ENCODE measurements around the gene SLC29A4. TPM values are rescaled to one million over a fixed set of nuclear protein-coding genes. Genes with fewer than 3 reads are reported as not detected.
"Not testable (repeated sequence)": the region's sequence is repeated elsewhere in the genome, so short reads cannot be mapped to it uniquely, and the experiment has no call there.

The SLC29A4 gene
- total and polyA plus RNA-seq, 10 donors = 0.33 to 2.9 (median 2.2) TPM

DNA sequence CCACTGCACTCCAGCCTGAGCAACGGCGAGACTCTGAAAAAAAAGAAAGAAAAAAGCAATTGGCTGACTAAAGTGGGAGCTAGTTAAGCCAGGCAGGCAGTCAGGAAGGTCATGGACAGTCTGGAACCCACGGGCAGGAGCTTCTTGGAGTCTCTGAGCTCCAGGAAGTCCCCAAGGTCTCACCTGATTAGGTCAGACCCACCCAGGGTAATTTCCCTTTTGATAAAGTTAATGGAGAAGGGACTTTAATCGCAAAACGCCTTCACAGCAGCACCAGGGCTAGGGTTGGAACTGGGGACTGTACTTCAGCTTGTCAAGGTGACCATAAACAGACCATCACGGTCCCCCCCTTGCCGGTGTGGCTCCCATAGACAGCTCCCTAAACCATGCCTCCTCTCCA lies 6.6 kb downstream of the SLC29A4 start:
- peaks cover 0 to 4% (median 2%) of the 10 kb centered on the region in 8 donors for H3K9me3 ChIP-seq
- no peak for TF ChIP-seq POLR2AphosphoS5 (IDR thresholded peaks at IDR 0.05)
- no peak overlapping the region for H3K4me3 ChIP-seq
- intact Hi-C loops (cut with DNase I; ENCODE audit: low total_unique reads) = no loop called here
- H3K36me3 ChIP-seq = no peaks in the 10 kb centered on the region
- no peak for DNase-seq
- WGBS, 5 donors = 61 to 83% (median 69%) methylated on average over 7 of the region's 7 CpGs
- no peaks in the 10 kb centered on the region for H3K4me1 ChIP-seq
- peaks cover 0 to 13% (median 4%) of the 10 kb centered on the region in 7 donors for H3K27me3 ChIP-seq (replicated peaks in 1 of 7)
- no peak overlapping the region for H3K27ac ChIP-seq

DNA sequence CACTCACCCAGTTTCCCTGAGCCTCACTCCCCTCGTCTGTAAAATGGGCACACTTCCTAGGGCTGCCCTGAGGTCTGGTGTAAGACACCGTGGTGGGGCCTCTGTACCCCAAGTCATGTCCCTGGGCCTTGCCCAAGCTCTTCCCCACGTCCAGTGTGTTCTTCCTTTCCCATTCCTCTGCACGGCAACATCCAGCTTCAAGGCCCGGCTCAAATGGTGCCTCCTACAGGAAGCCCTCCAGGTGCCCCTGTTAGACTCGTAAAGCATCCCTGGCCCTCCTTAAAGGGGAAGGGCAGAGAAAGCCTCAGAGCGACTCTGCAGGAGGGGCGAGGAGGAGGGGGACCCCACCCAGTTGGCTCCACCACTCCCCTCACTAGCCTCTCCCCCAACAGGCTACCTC lies 8.6 kb downstream of the SLC29A4 start:
- intact Hi-C loops (cut with DNase I; ENCODE audit: low total_unique reads) = no loop called here

DNA sequence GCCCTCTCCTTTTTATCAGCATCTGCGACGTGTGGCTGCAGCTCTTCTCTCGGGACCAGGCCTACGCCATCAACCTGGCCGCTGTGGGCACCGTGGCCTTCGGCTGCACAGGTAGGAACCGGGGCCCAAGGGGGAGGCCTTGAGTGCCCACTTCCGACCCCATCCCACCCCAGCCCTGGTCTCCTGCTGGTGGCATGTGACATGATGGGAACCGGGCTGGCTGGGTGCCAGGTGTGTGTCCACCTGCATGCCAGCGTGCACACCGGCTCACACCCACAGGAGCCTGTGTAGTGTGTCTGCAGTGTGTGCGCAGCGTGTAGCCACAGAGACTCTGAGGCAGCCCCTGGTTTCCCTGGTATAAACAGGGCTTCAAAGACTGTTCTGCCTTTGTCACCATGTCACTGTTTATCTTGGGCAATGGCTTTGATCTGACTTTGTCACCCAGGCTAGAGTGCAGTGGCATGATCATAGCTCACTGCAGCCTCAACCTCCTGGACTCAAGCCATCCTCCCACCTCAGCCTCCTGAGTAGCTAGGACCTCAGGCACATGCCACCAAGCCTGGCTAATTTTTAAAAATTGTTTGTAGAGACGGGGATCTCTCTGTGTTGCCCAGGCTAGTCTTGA lies 9.1 kb downstream of the SLC29A4 start:
- intact Hi-C loops (cut with DNase I; ENCODE audit: low total_unique reads) = not testable (repeated sequence)
- peak; percentile 69 for DNase-seq
- WGBS, 5 donors = 69 to 88% (median 87%) methylated on average over 3 to 15 of the region's 15 CpGs

More for the DNA sequence above, 8.6 kb downstream of the SLC29A4 start:
- H3K4me1 ChIP-seq = peaks cover 0 to 3% (median 0%) of the 10 kb centered on the region in 6 donors
- no peaks in the 10 kb centered on the region for H3K36me3 ChIP-seq
- DNase-seq = no peak
- WGBS, 5 donors = 80 to 92% (median 83%) methylated on average over 7 to 8 of the region's 8 CpGs
- no peak overlapping the region for H3K27ac ChIP-seq
- no peak overlapping the region for H3K4me3 ChIP-seq
- TF ChIP-seq POLR2AphosphoS5 (IDR thresholded peaks at IDR 0.05) (no peak), POLR2A (IDR thresholded peaks at IDR 0.05) (no peak)
- H3K27me3 ChIP-seq (replicated peaks in 1 of 7) = peaks cover 0 to 12% (median 0%) of the 10 kb centered on the region in 7 donors
- H3K9me3 ChIP-seq = peaks cover 0 to 10% (median 5%) of the 10 kb centered on the region in 8 donors

DNA sequence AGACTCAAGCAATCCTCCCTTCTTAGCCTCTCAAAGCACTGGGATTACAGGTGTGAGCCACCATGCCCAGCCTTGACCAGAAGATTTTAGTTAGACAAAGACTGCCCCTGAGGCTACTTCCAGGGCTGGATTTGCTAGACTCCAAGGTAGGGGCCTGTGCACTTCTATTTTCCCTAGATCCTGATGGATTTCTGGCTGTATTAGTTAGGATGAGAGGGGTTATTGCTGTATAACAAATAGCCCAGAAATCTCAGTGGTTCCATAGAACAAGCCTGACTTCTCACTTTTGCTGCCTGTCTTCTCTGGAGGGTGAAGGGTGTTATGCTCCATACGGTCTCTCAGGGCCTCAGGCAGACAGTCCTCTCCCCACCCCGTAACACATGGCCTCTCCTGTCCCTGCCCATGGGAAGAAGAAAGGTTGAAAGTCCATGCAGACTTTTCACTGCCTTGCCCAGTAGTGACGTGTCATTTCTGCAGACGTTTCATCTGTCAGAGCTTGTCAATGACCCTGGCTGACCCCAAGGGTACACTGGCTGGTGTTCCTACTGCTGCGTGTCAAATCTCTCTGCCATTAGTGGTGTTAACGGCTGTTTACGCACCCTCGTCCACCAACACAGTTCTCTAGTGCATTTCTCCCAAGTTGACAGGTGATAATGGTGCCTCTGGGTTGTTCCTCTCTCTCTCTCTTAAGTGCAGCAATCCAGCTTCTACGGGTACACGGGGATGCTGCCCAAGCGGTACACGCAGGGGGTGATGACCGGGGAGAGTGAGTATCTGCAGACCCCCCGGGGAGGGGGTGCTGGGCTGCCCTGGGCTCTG lies 11.6 kb downstream of the SLC29A4 start:
- WGBS, 5 donors = 87 to 95% (median 89%) methylated on average over 14 of the region's 14 CpGs
- peaks cover 0 to 10% (median 5%) of the 10 kb centered on the region in 8 donors for H3K9me3 ChIP-seq
- TF ChIP-seq POLR2AphosphoS5 (IDR thresholded peaks at IDR 0.05) (no peak), POLR2A (IDR thresholded peaks at IDR 0.05) (no peak)
- TF ChIP-seq, protein P1, sequence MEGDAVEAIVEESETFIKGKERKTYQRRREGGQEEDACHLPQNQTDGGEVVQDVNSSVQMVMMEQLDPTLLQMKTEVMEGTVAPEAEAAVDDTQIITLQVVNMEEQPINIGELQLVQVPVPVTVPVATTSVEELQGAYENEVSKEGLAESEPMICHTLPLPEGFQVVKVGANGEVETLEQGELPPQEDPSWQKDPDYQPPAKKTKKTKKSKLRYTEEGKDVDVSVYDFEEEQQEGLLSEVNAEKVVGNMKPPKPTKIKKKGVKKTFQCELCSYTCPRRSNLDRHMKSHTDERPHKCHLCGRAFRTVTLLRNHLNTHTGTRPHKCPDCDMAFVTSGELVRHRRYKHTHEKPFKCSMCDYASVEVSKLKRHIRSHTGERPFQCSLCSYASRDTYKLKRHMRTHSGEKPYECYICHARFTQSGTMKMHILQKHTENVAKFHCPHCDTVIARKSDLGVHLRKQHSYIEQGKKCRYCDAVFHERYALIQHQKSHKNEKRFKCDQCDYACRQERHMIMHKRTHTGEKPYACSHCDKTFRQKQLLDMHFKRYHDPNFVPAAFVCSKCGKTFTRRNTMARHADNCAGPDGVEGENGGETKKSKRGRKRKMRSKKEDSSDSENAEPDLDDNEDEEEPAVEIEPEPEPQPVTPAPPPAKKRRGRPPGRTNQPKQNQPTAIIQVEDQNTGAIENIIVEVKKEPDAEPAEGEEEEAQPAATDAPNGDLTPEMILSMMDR (IDR thresholded peaks at IDR 0.05 in 8 of 11, conservative IDR thresholded peaks at IDR 0.05 in 3 of 11) = no peak
- no peak overlapping the region for H3K27ac ChIP-seq
- no peak overlapping the region for H3K4me3 ChIP-seq
- DNase-seq = no peak
- H3K36me3 ChIP-seq = no peaks in the 10 kb centered on the region
- H3K27me3 ChIP-seq (replicated peaks in 1 of 7) = peaks cover 0 to 40% (median 15%) of the 10 kb centered on the region in 7 donors
- peaks cover 0 to 16% (median 11%) of the 10 kb centered on the region in 6 donors for H3K4me1 ChIP-seq
- intact Hi-C loops (cut with DNase I; ENCODE audit: low total_unique reads) = no loop called here

More for the DNA sequence above, 9.1 kb downstream of the SLC29A4 start:
- not testable (repeated sequence) for H3K4me3 ChIP-seq, H3K9me3 ChIP-seq, H3K4me1 ChIP-seq, H3K36me3 ChIP-seq, H3K27ac ChIP-seq
- H3K27me3 ChIP-seq (replicated peaks in 1 of 7) = peaks cover 0 to 15% (median 2%) of the 10 kb centered on the region in 7 donors

DNA sequence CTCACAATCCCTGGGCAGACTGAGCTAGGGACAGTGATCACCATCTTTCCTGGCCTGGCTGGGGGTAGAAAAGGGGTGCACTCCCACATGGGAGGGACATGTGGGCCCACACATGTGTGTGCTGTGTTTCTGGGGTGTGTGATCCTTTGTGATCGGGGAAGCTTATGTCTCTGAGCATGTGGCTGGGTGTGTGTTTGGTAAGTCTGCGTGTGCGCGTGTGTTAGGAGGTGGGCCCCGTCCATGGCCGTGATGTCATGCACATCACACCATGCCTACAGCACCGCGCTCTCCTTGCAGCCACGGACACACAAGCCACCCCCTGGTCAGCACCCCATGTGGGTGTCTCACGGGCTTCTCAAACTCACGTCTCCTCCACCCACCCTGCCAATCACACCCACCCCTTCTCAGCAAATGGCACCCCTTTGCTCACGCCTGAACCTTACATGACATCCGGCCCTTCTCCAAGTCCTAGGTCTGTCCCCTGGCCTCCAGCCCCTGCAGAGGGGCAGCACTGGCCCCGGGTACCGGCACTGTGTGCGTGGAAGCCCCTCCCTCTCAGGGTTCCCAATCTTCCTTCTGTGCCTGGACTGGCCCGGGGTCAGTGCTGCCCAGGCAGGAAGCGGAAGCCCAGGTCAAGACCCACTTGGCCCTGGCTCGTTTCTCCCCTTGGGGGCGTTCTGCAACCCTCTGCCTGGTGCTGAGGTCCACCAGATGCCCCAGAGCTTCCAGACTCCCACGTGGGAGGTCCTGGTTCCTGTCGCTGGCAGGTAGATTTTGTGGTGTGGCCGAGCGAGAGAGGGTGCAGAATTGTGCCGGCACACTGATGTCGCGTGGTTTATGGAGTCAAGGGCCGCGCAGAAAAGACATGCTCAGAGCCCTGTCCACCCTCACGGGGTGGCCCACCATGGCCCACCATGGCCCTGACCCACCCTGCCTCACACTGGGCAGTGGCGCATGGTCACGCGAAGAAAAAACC lies 12.6 kb downstream of the SLC29A4 start:
- Histone ChIP-seq H3K27me3 (replicated peaks in 1 of 7) (peaks cover 0 to 40% (median 15%) of the 10 kb centered on the region in 7 donors), H3K4me1 (peaks cover 0 to 16% (median 11%) of the 10 kb centered on the region in 6 donors), H3K36me3 (no peaks in the 10 kb centered on the region), H3K9me3 (peaks cover 0 to 10% (median 5%) of the 10 kb centered on the region in 8 donors), H3K27ac (no peak overlapping the region), H3K4me3 (no peak overlapping the region)
- WGBS, 5 donors = 74 to 80% (median 79%) methylated on average over 19 to 33 of the region's 33 CpGs
- intact Hi-C loops (cut with DNase I; ENCODE audit: low total_unique reads) = no loop called here
- no peak for TF ChIP-seq POLR2AphosphoS5 (IDR thresholded peaks at IDR 0.05)
- TF ChIP-seq, protein P1 (IDR thresholded peaks at IDR 0.05 in 8 of 11, conservative IDR thresholded peaks at IDR 0.05 in 3 of 11) = no peak
- TF ChIP-seq POLR2A (IDR thresholded peaks at IDR 0.05) = no peak
- no peak for DNase-seq

Measured in spleen (tissue), 11 donors.